IPS-NIHi7 (cell line): ENCODE data around the gene TBL1Y.
"Not testable (repeated sequence)": the region's sequence is repeated elsewhere in the genome, so short reads cannot be mapped to it uniquely, and the experiment has no call there.

Experiments used
- DNase-seq: peaks from one replicate; pipeline ENCODE4 v3.0.0; 2012; ENCODE audit warnings: mixed read lengths; ENCODE audit errors: extremely low spot score

TBL1Y gene

DNA sequence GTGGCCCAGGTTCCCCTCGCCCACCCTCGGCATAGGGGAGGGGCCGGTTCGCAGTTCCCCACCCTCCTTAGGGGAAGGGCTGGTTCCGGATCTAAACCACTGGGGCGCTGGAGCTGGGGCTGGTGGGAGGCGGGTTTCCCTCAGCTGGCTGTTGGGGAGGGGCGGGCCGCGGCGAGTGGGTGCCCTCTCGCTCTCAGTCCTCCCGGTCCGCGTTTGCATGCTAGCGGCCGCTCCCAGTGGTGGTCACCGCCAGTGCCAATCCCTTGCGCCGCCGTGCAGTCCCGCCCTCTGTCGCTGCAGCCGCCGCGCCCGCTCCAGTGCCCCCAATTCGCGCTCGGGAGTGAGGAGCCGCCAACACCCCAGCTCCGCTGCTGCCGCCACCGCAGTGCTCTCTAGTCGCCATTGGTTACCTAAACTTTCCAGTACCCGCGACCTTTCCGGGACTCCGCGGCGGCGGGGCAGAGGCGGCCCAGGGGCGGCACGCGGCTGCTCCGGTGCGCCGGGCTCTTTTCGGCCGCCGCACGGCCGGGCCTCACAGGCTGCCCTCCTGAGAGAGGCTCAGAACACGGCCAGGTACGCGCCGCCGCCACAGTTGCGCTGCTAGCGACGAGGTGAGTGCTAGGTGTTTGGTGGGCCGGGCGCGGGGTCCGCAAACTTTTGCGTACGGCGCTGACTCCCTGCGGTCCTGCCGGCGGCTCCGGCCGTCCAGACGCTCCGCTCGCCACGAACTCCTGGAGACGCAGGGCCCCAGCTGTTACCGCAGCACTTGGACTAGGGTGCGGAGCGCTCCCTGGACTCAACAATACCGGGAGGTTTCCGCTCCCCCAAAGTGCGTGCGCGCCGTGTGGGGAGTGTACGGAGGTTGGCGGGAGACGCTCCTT lies at the start of gene TBL1Y:
Gene TBL1Y (plus strand): TSS at position 326 of the 881 bp plus-strand sequence. CDS start 114,388 bp downstream, outside the sequence.
- DNase-seq: no peak

GRCh38 chrY:6894496-6894895 lies 16.0 kb upstream of the TBL1Y start:
- DNase-seq: no peak

DNA sequence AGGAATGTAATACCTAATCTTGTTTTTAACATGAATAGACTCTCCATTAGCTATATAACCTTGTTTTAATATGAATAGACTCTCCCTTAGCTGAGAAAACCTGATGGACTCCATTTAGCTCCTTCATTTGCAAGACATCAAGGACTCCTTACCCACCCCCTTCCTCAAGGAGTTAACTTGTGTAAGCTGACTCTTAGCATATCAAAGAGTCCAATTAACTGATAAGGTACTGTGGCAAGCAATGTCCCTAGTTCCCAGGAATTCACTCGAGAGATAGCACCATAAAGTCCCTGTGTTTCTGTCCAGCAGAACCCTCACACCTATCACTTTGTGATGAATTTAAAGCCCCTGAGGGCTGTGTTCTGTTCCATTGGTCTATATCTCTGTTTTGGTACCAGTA lies 15.3 kb upstream of the TBL1Y start:
- DNase-seq: no peak

DNA sequence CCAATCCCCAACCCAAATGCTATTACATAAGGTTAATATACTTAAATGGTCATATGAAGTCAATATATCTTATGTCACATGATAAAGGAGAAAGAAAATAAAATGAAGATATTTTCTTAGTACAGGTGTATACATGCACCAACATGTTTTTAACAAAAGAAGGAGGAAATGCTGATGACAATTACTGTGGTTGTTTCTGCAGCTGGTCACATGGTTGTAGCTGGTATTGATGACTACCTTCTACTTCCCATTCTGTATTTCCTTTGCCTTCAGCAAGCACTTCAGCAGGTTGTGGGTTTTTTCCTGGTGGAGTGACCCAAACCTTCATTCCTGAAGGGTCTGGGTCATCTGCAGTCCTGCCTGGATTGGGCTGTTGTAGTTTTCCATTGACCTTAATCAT lies 8.4 kb upstream of the TBL1Y start:
- DNase-seq: not testable (repeated sequence)

- DNase-seq: no peak
These were observed 2.9 kb upstream of the TBL1Y start for GRCh38 chrY:6907591-6907990.

DNA sequence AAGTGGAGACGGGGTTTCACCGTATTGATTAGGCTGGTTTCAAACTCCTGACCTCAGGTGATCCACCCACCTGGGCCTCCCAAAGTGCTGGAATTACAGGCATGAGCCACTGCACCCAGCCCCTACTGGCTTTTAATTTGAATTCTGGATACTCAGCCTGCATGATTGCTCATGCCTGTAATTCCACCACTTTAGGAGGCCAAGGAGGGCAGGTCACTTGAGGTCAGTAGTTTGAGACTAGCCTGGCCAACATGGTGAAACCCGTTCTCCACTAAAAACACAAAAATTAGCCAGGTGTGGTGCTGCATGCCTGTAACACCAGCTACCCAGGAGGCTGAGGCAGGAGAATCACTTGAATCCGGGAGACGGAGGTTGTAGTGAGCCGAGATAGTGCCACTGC lies 2.5 kb upstream of the TBL1Y start:
- not testable (repeated sequence) for DNase-seq

GRCh38 chrY:6909118-6909521 lies 1.4 kb upstream of the TBL1Y start:
- DNase-seq: no peak

GRCh38 chrY:6909856-6910255 lies 641 bp upstream of the TBL1Y start:
- no peak for DNase-seq

DNA sequence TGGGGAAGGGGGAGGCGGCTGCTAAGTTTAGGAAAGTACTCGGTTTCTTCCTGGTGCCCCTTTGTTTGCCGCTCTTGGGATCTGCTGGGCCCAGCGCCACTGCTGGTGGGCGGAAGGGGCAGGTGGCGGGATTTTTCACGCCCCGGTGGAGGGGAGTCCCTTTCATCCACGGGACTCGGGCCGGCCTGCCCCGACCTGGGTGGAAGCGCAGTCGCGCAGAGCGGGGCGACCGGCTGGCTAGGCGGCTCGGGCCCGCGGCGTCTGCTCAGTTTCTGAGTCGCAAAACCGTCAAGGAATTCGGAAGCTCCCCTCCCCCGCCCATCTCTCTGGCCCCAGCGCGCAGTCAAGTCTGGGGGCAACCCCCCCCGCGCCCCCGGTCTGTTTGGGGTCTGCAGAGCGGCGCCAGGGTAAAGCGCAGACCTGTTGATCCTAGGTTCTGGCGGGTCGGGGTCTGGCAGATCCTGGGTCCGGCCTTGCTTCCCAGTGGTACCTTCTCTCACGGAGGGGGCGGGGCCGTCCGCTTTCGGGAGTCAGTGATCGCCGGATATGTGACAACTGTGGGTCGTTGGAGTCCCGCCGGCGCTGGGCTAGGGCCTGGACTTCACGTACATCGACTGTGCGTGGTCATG lies 870 bp downstream of the TBL1Y start, which contains the start of gene AMELY:
Gene AMELY (minus strand): TSS at position 500 of the 629 bp plus-strand sequence. CDS start 39,144 bp downstream, outside the sequence.
- DNase-seq: no peak

GRCh38 chrY:6913362-6913761 lies 2.9 kb downstream of the TBL1Y start:
- no peak for DNase-seq

GRCh38 chrY:6921061-6921460 lies 10.6 kb downstream of the TBL1Y start:
- no peak for DNase-seq

DNA sequence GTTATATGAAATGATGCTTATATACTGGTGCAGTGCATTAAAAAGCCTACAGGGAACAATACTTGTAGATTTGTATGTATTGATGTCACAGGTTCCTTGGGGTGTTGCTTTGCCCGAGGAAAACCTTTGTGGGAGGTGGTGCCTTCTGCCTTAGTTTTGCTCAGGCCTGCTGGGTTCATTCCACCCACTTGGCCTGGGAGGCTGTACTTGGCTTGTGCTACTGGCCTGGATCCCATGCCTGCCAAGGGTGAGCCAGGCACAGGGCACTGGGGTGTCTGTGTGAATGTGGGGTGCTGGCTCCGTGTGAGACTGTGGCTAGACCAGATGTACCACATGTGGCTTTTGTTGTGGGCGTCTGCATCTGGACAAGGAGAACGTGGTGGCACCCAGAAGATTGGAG lies 17.8 kb downstream of the TBL1Y start:
- DNase-seq: no peak

DNA sequence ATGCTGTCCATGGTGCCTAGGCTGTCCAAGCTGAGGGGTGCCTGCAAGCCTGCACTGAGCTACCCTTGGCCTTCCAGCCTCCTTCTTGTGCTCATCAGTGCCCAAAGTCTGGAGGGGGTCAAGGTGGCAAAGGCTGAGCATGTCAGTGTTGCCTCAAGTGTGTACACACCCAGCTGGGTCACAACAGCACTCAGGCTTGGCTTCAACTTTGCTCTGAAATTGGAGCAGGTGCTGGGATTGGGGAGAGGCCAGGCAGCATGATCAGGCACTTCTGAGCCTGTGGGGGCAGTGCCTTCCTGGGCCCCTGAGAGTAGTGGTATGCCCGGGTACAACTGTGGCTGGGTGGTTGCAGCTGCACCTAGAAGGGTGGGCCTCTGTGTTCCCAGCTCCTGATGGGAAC lies 18.7 kb downstream of the TBL1Y start:
- DNase-seq: no peak

DNA sequence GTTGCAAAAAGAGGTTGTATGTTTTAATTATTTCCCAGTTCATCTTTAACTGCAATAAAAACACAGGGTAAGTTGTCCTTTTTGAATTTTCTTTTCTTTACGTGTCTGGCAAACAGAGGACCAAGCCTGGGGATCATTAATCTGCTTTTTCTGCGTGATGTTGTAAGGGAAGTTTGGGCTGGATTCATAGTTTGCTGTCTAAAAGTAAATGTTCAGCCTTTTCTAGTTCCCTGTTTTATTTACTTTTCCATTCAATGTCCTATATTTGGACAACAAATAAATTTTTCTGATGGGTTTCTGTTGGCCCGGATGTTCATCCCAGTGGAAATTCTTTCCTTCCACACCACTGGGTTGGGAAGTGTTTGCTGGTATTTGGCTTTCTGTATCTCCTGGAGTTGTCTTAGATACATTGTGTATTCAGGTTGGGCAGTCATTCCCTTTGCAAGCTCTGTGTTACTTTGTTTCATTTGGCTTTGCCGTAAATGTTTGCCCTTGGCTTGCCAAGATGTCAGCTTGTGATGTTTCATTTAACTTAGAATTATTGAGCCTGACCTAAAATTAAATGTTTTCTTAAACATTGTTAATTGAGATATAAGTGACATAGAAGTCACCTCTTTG lies 21.4 kb downstream of the TBL1Y start:
- no peak for DNase-seq

DNA sequence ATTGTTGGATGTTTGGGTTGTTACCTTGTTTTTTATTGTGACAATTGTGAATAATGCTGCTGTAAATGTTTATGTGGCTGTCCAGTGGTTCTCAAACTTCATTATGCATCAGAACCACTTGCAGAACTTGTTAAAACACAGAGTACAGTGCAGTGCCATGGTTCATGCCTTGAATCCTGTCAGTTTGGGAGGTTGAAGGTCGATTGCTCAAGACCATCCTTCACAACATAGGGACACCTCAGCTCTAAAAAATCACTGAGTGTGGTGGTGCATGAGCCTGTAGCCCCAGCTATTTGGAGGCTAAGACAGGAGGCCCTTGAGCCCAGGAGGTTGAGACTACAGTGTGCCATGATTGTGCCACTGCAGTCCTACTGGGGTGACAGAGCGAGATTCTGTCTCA lies 25.0 kb downstream of the TBL1Y start:
- no peak for DNase-seq

GRCh38 chrY:6947695-6948094 lies 37.2 kb downstream of the TBL1Y start:
- DNase-seq: no peak

GRCh38 chrY:6948378-6948777 lies 37.9 kb downstream of the TBL1Y start:
- no peak for DNase-seq

DNA sequence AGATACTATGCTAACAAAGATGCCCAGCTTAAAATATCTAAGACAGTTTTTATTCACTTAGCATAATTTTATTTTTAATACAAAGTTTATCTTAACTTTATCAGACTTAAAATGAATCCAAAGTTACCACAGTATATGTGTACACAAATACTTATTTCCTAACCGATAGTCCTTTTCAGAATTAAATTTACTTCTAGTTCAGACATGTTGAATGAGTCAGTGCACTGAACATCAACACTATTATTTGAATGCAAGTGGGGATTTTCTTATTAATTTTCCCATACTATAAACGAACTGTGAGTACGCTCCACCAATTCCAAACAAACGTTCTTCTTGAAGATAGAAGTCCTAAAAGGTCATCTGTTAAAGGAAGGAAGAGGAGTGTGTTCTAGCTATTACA lies 39.5 kb downstream of the TBL1Y start:
- DNase-seq: no peak

GRCh38 chrY:6964732-6965131 lies 54.2 kb downstream of the TBL1Y start:
- DNase-seq: no peak

DNA sequence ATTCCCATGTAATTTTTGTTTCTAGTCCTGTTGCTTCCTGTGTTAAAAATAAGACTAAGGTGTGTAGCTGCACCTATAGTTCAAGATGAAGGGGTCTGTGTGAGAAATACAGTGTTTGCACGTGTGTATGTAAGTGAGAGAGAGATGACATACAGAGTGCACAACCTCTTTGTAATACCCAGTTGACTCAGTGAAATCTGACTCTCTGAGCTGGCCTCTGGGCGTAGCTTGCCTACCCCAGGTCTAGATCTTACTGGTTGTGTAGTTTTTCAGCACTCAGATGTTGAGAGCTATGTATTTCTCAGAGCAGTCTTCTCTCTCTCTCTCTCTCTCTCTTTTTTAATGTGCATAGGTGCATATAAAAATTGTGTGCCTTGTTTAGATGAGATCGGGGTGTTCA lies 56.0 kb downstream of the TBL1Y start:
- DNase-seq: no peak

DNA sequence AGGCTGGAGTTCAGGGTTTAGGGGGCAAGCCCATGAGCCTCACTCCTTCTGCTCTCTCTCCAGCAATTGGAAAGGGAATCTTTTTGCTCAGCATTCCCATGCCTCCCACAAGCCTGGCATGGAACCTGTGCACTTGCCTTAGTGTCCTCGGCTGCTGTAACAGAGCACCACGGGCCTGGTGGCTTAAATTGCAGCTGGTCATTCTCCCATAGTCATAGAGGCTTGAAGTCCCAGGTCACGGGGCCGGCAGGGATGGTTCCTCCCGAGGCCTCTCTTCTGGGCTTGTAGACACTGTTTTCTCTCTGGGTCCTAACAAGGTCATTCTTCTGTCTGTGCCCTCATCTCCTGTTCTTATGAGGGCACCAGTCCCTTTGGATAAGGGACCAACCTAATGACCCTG lies 57.2 kb downstream of the TBL1Y start:
- DNase-seq: no peak

GRCh38 chrY:6968191-6968590 lies 57.7 kb downstream of the TBL1Y start:
- no peak for DNase-seq
